Measurements from ENCODE around the gene MAPKBP1. TPM values are rescaled to one million over a fixed set of nuclear protein-coding genes. Genes with fewer than 3 reads are reported as not detected.

The MAPKBP1 gene
- total RNA-seq, 2 donors from 2014 or later, result 12.5 to 31.6 TPM

DNA sequence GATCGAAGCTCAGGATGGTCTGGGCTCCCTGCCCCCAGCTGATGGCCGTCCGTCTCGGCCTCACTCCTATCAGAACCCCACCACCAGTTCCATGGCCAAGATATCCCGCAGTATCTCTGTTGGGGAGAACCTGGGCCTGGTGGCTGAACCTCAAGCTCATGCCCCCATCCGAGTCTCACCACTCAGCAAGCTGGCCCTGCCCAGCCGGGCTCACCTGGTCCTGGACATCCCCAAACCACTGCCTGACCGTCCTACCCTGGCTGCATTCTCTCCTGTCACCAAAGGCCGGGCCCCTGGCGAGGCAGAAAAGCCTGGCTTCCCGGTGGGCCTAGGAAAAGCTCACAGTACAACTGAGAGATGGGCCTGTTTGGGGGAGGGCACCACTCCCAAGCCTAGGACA is 49.2 kb downstream of the MAPKBP1 start:
- Histone ChIP-seq H3K4me1 (peaks cover 25% of the 10 kb centered on the region), H3K9me3 (no peaks in the 10 kb centered on the region), H3K27ac (no peak overlapping the region), H3K27me3 (no peaks in the 10 kb centered on the region), H3K36me3 (replicated peaks in 1 of 2; ENCODE audit: insufficient read depth in 1 of 2, low read depth in 2 of 2) (peaks cover 0 to 2% of the 10 kb centered on the region in 2 donors), H3K4me3 (no peak overlapping the region)
- DNase-seq (no peak), ATAC-seq (no peak)
- no peak for TF ChIP-seq POLR2A (IDR thresholded peaks at IDR 0.05)
- TF ChIP-seq, protein P1, sequence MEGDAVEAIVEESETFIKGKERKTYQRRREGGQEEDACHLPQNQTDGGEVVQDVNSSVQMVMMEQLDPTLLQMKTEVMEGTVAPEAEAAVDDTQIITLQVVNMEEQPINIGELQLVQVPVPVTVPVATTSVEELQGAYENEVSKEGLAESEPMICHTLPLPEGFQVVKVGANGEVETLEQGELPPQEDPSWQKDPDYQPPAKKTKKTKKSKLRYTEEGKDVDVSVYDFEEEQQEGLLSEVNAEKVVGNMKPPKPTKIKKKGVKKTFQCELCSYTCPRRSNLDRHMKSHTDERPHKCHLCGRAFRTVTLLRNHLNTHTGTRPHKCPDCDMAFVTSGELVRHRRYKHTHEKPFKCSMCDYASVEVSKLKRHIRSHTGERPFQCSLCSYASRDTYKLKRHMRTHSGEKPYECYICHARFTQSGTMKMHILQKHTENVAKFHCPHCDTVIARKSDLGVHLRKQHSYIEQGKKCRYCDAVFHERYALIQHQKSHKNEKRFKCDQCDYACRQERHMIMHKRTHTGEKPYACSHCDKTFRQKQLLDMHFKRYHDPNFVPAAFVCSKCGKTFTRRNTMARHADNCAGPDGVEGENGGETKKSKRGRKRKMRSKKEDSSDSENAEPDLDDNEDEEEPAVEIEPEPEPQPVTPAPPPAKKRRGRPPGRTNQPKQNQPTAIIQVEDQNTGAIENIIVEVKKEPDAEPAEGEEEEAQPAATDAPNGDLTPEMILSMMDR (IDR thresholded peaks at IDR 0.05), result no peak
- whole genome bisulfite sequencing, 2 donors, result 94 to 95% methylated on average over 3 to 11 of the region's 11 CpGs
- intact Hi-C loops (cut with DNase I), result no loop called here

DNA sequence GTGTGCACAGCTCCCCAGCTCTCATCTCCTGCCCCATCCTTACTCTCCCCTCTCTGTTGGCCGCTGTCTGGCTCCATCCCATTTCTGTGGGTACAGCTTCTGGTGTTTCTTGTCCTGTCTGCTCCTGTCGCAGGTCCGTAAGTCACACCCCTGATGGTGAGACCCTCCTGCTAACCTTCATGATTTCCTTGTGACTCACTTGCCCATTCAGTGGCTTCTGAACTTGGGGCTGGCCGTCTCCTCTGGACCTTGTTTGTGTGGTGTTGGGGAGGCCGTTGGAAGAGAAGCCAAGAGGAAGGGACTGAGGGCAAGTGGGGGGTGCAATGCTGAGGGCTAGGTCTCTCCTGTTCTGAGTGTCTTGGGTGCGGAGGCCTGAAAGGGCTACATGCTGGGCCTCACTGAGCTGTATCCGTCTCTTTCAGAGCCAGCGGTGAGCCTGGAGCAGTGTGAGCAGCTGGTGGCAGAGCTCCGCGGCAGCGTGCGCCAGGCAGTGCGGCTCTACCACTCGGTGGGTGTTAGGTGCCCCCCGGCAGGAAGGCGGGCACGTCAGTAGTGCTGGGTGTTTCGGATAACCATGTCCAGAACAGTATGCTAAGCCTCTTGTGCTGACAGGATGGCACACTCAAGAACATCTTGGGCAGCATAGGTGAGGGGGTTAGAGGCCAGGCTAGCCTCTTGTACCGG is 49.9 kb downstream of the MAPKBP1 start:
- Histone ChIP-seq H3K27ac (no peak overlapping the region), H3K4me3 (no peak overlapping the region), H3K36me3 (replicated peaks in 1 of 2; ENCODE audit: insufficient read depth in 1 of 2, low read depth in 2 of 2) (peaks cover 0 to under 1% of the 10 kb centered on the region in 2 donors), H3K27me3 (no peaks in the 10 kb centered on the region), H3K9me3 (no peaks in the 10 kb centered on the region), H3K4me1 (peaks cover 32% of the 10 kb centered on the region)
- TF ChIP-seq POLR2A (IDR thresholded peaks at IDR 0.05), result no peak
- TF ChIP-seq, protein P1 (IDR thresholded peaks at IDR 0.05), result no peak
- WGBS, 2 donors, result 92 to 93% methylated on average over 8 to 19 of the region's 19 CpGs
- DNase-seq (no peak), ATAC-seq (no peak)
- intact Hi-C loops (cut with DNase I), result no loop called here

DNA sequence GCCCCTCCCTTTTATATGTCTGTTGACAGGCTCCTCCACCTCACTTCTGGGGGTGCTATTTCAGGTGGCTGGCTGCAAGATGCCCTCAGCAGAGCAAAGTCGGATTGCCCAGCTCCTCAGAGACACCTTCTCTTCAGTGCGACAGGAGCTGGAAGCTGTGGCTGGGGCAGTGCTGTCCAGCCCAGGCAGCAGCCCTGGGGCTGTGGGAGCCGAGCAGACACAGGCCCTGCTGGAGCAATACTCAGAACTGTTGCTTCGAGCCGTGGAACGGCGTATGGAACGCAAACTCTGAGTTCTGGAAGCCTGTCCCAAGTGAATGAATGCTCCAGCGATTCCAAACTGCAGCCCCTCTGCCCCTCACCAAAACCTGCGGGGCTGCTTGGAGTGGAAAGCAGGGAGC is 50.9 kb downstream of the MAPKBP1 start:
- H3K4me3 ChIP-seq, result no peak overlapping the region
- ATAC-seq (no peak), DNase-seq (no peak)
- no peak overlapping the region for H3K27ac ChIP-seq
- intact Hi-C loops (cut with DNase I), result no loop called here
- peaks cover 41% of the 10 kb centered on the region for H3K4me1 ChIP-seq
- no peaks in the 10 kb centered on the region for H3K27me3 ChIP-seq
- H3K9me3 ChIP-seq, result no peaks in the 10 kb centered on the region
- TF ChIP-seq POLR2A (IDR thresholded peaks at IDR 0.05), result no peak
- TF ChIP-seq, protein P1 (IDR thresholded peaks at IDR 0.05), result no peak
- WGBS, 2 donors, result 92 to 96% methylated on average over 8 to 10 of the region's 10 CpGs
- H3K36me3 ChIP-seq (replicated peaks in 1 of 2; ENCODE audit: insufficient read depth in 1 of 2, low read depth in 2 of 2), result no peaks in the 10 kb centered on the region

DNA sequence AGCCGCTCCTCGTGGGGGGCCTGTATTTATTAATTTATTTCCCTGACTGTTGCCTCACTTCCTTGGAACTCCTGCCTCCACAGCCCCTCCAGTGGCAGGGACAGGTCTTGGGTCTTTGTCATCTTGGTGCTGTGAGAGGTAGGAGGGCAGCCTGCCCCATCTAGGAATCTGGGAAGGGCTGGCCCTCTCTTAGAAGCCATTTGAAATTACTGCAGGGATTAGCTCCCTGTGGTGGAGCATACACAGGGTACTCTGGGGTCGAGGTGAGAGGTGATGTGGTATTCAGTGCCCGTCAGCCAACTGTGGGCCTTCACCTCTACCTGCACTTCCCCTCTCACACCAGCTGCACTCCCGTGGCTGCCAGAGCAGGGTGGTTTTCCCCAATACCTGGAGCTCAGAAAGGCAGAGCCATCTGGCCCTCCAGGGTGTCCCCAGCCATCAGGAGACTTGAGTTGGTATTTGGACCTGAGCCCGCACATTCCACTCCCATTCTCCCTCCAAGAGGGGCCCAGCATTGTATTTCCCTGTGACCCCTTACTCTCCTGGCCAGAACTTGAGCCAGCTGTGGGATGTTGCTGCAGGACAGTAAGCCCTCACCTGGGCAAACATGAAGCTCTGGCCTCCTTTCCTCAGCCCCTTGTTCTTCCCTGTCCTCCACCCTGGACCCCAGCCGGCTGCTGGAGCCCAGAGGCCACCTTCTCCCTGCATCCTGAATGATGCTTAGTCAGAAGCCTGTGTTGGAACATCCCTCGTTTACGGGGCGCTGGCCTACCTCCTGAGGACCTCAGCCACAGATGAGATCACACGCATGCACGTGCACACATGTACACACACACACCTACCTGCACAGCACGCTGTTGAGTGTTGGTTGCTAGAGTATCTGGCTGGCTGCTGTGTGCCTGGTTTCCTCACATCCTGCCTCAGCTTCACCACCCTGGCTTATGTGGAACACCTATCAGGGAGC is 51.6 kb downstream of the MAPKBP1 start:
- no peak overlapping the region for H3K27ac ChIP-seq
- no peak for TF ChIP-seq POLR2A (IDR thresholded peaks at IDR 0.05)
- TF ChIP-seq, protein P1 (IDR thresholded peaks at IDR 0.05), result no peak
- 80 to 86% methylated on average over 7 to 13 of the region's 13 CpGs for WGBS, 2 donors
- DNase-seq, result no peak
- no peak overlapping the region for H3K4me3 ChIP-seq
- no peaks in the 10 kb centered on the region for H3K27me3 ChIP-seq
- no peak for ATAC-seq
- intact Hi-C loops (cut with DNase I), result no loop called here
- no peaks in the 10 kb centered on the region for H3K36me3 ChIP-seq (replicated peaks in 1 of 2; ENCODE audit: insufficient read depth in 1 of 2, low read depth in 2 of 2)
- peaks cover 38% of the 10 kb centered on the region for H3K4me1 ChIP-seq
- no peaks in the 10 kb centered on the region for H3K9me3 ChIP-seq
